K562 treated with DMSO at 1 percent for 24 hours (cell line): Measurements from ENCODE around the gene TNS2. TPM values are rescaled to one million over a fixed set of nuclear protein-coding genes. Genes with fewer than 3 reads are reported as not detected.

Source experiments
- total RNA-seq: library from RNA; unstranded; fragments of 300-600 nt; gene quantifications from 2 replicates; pipeline ENCODE4 v1.2.3, GENCODE V29; 2022; ENCODE audit warnings: low read depth; ENCODE audit not compliant: insufficient read depth

TNS2 gene
- total RNA-seq = 5.0 and 7.3 TPM in 2 replicates

GRCh38 chr12:53049571-53050318, at the start of gene TNS2:
Gene TNS2 (plus strand): TSS chr12:53050065. CDS start chr12:53050186, 121 bp downstream.

GRCh38 chr12:53005986-53006809, 43.7 kb upstream of the TNS2 start, which contains the start of gene EIF4B:
Gene EIF4B (plus strand): TSS chr12:53006456. CDS start chr12:53006484, 28 bp downstream.

GRCh38 chr12:53079226-53080117, 29.6 kb downstream of the TNS2 start, which contains the start of gene SPRYD3:
Gene SPRYD3 (minus strand): TSS chr12:53079390. CDS start chr12:53079333, 57 bp downstream.

GRCh38 chr12:53097564-53098353, 47.9 kb downstream of the TNS2 start, which contains the start of gene IGFBP6:
Gene IGFBP6 (plus strand): TSS chr12:53097667. CDS start chr12:53097718, 51 bp downstream.

GRCh38 chr12:53102883-53103807, 53.3 kb downstream of the TNS2 start, which contains the start of gene SOAT2:
Gene SOAT2 (plus strand): TSS chr12:53103486. CDS start chr12:53103578, 92 bp downstream.

Other genes with a start within 250 kb of the TNS2 start
- not detected in 2 replicates for gene KRT4, start 235.9 kb upstream of the TNS2 start, total RNA-seq
- gene KRT79, start 215.8 kb upstream of the TNS2 start, total RNA-seq = not detected in 2 replicates
- gene KRT78, start 201.1 kb upstream of the TNS2 start, total RNA-seq = not detected in 2 replicates
- gene KRT8, start 145.0 kb upstream of the TNS2 start, total RNA-seq = 613 and 644 TPM in 2 replicates
- 385 and 414 TPM in 2 replicates for gene KRT18, start 100.9 kb upstream of the TNS2 start, total RNA-seq
- 250 and 262 TPM in 2 replicates for gene EIF4B, start 43.6 kb upstream of the TNS2 start, total RNA-seq
- gene SPRYD3, start 29.3 kb downstream of the TNS2 start, total RNA-seq = 25.9 and 26.5 TPM in 2 replicates
- 1.4 TPM in 1 of 2 replicates, not detected in the other for gene IGFBP6, start 47.6 kb downstream of the TNS2 start, total RNA-seq
- gene SOAT2, start 53.4 kb downstream of the TNS2 start, total RNA-seq = not detected in 2 replicates
- gene ZNF740, start 130.7 kb downstream of the TNS2 start, total RNA-seq = 17.8 and 19.3 TPM in 2 replicates
- gene CSAD, start 130.9 kb downstream of the TNS2 start, total RNA-seq = 11.8 and 13.8 TPM in 2 replicates
- 1.4 and 1.6 TPM in 2 replicates for gene ITGB7, start 157.2 kb downstream of the TNS2 start, total RNA-seq
- gene RARG, start 182.1 kb downstream of the TNS2 start, total RNA-seq = 5.7 and 8.1 TPM in 2 replicates
- 35.7 and 41.1 TPM in 2 replicates for gene ESPL1, start 218.2 kb downstream of the TNS2 start, total RNA-seq
- 578 and 589 TPM in 2 replicates for gene PFDN5, start 245.5 kb downstream of the TNS2 start, total RNA-seq
- gene MYG1, start 249.6 kb downstream of the TNS2 start, total RNA-seq = 4.4 and 6.6 TPM in 2 replicates